GM21526 (cell line): Measurements from ENCODE around the gene GJB4.

Experiments used
- ATAC-seq: cut with Tn5 transposase; IDR thresholded peaks from one replicate; pipeline ENCODE4 v1.9.1; 2021; ENCODE audit warnings: moderate library complexity; ENCODE audit not compliant: unreplicated experiment, low FRiP score

GJB4 gene

GRCh38 chr1:34776911-34777310 lies 17.4 kb downstream of the GJB4 start:
- ATAC-seq: no peak

GRCh38 chr1:34777519-34778321 lies 18.2 kb downstream of the GJB4 start:
- no peak for ATAC-seq

DNA sequence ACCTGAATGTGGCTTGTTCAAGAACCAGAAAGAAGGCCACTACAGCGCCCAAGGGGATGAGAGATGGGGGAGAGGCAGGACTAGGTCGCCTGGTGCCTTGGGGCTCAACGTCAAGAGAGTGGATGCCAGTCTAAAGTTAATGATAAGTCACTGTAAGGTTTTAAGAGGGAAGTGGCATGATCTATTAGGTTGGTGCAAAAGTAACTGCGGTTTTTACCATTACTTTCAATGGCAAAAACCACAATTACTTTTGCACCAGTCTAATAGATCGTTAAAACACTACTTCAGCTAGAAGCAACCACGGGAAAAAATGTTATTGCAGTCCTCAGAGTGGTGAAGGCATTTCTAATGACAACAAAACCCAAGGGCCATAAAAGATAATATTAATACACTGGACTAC lies 18.8 kb downstream of the GJB4 start:
- no peak for ATAC-seq

DNA sequence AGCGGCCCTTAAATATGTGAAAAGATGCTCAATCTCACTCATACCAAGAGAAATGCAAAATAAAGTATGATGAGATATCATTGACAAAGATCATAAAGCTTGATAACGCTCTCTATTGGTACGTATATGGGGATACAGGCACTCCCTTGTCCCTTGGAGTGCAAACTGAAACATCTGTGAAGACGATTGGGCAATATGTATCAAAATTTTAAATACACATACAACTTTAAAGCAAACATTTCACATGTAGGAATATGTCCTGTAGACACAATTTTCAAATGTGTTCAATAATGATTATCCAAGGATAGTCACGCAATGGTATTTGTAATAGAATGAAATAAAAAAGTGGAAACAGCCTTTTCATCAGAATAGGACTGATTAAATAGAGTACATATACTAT lies 19.5 kb downstream of the GJB4 start:
- ATAC-seq: no peak

DNA sequence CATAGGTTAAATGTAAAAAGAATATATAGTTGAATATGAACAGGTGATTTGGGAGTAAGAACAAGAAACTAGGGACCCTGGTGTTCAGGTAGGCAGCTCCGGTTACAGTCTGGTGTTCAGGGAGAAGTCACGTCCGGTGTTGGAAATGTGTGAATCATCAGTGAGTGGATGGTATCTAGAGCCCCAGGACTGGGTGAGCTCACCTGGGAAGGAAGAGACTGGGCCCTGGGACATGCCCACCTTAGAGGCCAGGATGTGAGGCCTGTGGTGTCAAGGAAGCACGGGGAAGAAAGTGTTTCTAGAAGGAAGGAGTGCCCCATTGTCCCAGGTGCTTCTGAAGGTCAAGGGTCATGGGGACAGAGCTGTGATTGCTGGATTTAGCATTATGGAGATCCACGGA lies 20.0 kb downstream of the GJB4 start:
- ATAC-seq: no peak

GRCh38 chr1:34779962-34780361 lies 20.4 kb downstream of the GJB4 start:
- ATAC-seq: no peak

DNA sequence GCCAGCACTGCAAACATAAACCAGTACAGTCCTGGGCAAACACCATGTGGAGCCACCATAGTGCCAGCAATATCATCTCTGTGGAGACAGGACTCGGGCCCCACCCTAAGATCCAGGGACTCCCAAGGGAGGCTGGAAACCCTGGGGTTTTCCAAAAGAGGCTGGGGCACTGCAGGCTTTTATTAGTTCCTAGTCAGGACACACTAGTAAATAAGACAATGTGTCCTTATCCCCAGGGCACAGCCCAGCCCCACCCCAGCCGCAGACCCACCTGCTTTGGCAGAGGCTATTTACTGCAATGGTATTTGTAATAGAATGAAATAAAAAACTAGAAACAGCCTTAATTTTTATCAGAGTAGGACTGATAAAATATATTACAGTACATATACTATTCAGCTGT lies 21.0 kb downstream of the GJB4 start:
- ATAC-seq: no peak

- ATAC-seq: no peak
Measured at GRCh38 chr1:34781071-34781843, 21.7 kb downstream of the GJB4 start, which contains the start of gene GJB3. GJB3 (plus strand) TSS chr1:34781214; CDS start chr1:34784763, 3,549 bp downstream.

DNA sequence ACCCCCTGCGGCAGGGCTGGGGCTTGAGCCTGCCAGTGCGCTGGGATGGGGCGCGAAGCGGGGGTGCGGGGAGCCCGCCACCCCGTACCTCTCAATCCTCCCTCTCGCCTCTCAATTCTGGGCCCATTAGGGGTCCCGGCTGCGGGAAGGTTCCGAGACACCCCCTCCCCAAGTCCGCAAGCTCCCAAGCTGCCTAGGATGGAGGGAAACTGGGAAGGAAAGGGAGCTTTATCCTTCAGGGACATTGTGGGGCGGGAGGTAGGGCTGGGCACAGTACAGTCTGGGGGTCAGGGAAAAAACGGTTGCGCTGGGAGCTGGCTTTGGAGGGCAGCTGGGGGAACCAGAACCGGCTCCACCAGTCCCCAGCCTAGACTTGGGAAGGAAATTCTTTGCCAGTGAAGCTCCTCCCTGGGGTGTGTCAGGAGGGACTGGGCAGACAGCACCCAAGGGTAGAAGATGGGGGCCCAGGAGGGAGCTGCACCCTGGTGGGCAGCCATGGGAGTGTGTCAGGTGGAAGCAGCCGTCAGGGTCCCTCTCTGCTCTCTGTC lies 22.4 kb downstream of the GJB4 start:
- no peak for ATAC-seq

- no peak for ATAC-seq
Measured at GRCh38 chr1:34784751-34785221, 25.2 kb downstream of the GJB4 start.

DNA sequence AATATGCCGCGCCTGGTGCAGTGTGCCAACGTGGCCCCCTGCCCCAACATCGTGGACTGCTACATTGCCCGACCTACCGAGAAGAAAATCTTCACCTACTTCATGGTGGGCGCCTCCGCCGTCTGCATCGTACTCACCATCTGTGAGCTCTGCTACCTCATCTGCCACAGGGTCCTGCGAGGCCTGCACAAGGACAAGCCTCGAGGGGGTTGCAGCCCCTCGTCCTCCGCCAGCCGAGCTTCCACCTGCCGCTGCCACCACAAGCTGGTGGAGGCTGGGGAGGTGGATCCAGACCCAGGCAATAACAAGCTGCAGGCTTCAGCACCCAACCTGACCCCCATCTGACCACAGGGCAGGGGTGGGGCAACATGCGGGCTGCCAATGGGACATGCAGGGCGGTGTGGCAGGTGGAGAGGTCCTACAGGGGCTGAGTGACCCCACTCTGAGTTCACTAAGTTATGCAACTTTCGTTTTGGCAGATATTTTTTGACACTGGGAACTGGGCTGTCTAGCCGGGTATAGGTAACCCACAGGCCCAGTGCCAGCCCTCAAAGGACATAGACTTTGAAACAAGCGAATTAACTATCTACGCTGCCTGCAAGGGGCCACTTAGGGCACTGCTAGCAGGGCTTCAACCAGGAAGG lies 25.8 kb downstream of the GJB4 start:
- ATAC-seq: no peak

GRCh38 chr1:34785875-34786470 lies 26.4 kb downstream of the GJB4 start:
- no peak for ATAC-seq

DNA sequence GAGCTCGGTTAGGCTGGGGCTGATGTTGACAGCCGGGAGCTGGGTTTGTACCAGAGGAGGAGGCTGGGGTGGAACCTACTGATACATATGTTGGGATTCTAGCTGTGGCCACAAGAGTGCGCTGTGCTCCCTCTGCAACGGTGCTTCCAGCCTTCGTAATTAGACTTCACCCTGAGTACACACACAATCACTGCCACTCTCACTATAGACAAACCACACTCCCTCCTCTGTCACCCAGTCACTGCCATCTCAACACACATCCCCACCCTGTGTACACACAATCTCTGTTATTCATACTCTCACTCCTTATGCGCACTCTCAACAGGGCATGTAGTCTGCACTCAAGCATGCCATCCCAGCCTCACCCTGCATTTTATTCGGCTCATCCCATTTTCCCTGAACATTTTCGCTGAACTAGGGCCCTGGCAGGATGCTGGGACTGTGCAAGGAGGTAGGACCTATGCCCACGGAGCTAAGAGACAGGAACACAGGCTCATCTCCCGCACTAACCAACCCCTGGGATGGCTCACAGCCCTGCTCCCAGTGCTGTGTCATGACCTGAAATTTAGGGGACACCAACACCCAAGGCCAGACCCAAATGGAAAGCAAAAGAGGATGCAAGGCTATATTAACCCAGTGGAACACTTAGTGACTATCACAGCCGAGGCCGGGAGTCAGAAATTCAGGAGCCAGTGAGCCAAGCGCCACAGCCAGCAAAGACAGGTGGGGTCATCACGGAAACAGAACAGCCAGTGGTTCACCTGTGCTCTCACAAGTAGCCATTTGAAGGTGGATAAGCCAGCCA lies 27.2 kb downstream of the GJB4 start:
- no peak for ATAC-seq

- ATAC-seq: no peak
Measured at GRCh38 chr1:34787461-34788420, 28.2 kb downstream of the GJB4 start.

DNA sequence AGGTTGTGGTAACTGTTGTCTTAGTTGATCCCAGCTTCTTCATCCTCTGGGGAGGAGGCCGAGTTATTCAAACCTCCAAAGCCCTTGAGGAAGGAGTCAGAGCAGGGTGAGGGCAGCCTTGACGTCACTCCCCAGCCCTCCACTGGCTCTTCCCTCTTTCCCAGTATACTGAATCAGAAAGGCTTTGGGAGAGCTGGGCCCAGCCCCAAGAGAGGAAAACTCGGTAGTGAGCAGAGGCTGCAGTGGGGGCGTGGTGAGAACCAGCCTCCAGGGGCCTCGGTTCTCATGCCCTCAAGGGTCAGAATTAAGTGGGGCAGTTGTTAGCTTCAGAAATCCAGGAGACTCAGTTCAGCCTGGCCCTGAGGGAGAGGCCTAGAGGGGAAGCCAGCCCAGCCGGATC lies 31.4 kb downstream of the GJB4 start:
- ATAC-seq: no peak

GRCh38 chr1:34792424-34792823 lies 32.9 kb downstream of the GJB4 start:
- ATAC-seq: no peak

DNA sequence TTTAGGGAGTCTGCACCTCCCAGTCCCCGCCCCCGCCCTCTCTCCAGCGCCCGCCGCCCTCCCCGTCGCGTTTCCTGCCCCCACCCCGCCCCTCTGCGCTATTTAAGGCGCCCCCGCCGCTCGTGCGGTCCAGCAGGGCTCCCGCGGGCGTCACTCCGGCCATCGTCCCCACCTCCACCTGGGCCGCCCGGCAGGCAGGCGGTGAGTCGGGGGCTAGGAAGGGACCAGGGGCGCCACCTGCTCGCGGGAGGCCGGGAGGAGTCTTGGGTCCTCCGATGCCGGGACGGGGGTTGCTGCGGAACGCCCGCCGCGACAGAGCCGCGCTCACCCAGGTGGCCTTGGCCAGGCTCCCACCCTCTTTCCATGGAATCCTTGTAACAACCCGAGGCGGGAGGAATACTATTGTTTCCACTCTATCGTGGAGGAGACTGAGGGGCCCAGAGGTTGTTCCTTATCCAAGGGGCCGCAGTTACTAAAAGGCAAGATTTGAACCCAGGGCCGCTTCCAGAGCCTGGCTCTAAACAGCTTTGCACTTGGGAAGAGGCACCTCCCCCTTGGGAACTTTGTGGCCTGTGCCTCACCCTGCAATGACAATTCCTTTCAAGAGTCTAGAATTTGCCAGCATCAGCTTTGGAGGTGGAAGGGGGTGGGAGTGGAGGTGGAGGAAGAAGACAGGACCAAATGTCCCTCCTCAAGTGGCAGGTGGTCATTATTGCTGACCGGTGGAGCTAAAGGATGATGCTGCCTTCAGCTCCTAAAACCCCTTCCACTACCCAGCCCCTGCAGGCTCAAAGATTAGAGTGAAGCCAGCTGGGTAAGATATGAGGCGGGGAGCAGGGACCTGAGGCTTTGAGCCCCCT lies 33.6 kb downstream of the GJB4 start, which contains the start of gene GJA4:
TSS of gene GJA4 (plus strand) at position 132 of the 860 bp plus-strand sequence. CDS start 1,215 bp downstream, outside the sequence.
- ATAC-seq: no peak
